IMR-90 (cell line): ENCODE results near the gene ZBTB22.

Experiments
- CHD1 ChIP-seq: IDR thresholded peaks from 2 replicates; pipeline ENCODE4 v1.6.1; 2012; ENCODE audit warnings: low read depth, low read length, improper control_type of control experiment
- RFX5 ChIP-seq: IDR thresholded peaks from 2 replicates; pipeline ENCODE4 v1.8.0; 2012; ENCODE audit warnings: low read depth, mild to moderate bottlenecking, low read length, moderate library complexity
- SMC3 ChIP-seq: fragments of 150-350 bp; IDR thresholded peaks from 2 replicates; pipeline ENCODE4 v1.6.1; 2016; ENCODE audit warnings: low read depth, mild to moderate bottlenecking, antibody characterized with exemption, low read length, moderate library complexity
- TF ChIP-seq, protein P1 (sequence below): conservative IDR thresholded peaks from 2 replicates; pipeline ENCODE4 v1.5.1; 2012; ENCODE audit warnings: mild to moderate bottlenecking, low read depth, low read length, improper control_type of control experiment
- TF ChIP-seq, protein P2 (sequence below): fragments of 150-350 bp; IDR thresholded peaks from 2 replicates; pipeline ENCODE4 v1.6.1; 2016; ENCODE audit warnings: low read depth, mild to moderate bottlenecking, low read length, moderate library complexity, borderline replicate concordance

DNA sequence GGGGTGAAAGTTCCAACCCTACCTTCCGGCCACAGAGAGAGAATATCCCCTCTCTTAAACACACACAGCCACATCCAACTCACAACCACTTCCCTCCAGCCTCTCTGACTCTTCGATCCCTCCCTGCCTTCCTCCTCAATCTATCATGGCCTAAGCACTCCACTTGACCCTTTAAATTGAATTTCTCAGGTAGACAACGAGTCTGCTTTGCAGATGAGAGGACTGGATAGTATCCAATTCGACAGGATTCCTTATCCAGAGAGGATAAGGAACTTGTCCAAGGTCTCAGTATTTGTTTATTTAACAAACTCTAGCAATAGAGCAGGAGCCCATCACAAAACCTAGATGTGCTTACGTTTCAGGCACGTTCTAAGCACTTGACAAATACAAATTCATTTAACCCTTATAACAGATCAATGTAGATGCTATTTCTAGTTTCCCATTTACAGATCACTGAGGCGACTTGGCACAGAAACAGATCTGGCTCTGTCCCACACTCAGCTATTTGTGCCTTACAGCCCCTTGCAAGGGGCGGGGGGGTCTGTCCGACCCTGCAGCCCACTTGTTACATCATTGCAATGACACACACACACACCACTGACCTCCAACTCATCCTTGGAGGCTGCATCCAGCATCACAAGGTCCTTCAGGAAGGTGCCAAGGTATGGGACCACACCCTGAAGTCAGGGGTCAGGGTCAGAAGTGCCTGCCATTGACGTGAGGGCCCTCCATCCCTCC is 23.3 kb downstream of the ZBTB22 start:
- no peak for TF ChIP-seq CHD1
- TF ChIP-seq, protein P1, sequence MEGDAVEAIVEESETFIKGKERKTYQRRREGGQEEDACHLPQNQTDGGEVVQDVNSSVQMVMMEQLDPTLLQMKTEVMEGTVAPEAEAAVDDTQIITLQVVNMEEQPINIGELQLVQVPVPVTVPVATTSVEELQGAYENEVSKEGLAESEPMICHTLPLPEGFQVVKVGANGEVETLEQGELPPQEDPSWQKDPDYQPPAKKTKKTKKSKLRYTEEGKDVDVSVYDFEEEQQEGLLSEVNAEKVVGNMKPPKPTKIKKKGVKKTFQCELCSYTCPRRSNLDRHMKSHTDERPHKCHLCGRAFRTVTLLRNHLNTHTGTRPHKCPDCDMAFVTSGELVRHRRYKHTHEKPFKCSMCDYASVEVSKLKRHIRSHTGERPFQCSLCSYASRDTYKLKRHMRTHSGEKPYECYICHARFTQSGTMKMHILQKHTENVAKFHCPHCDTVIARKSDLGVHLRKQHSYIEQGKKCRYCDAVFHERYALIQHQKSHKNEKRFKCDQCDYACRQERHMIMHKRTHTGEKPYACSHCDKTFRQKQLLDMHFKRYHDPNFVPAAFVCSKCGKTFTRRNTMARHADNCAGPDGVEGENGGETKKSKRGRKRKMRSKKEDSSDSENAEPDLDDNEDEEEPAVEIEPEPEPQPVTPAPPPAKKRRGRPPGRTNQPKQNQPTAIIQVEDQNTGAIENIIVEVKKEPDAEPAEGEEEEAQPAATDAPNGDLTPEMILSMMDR: no peak
- no peak for TF ChIP-seq SMC3
- TF ChIP-seq, protein P2, sequence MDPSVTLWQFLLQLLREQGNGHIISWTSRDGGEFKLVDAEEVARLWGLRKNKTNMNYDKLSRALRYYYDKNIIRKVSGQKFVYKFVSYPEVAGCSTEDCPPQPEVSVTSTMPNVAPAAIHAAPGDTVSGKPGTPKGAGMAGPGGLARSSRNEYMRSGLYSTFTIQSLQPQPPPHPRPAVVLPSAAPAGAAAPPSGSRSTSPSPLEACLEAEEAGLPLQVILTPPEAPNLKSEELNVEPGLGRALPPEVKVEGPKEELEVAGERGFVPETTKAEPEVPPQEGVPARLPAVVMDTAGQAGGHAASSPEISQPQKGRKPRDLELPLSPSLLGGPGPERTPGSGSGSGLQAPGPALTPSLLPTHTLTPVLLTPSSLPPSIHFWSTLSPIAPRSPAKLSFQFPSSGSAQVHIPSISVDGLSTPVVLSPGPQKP: no peak
- TF ChIP-seq RFX5: no peak
